Activated T-helper 1 cell treated with Interleukin-2 at 50 U/mL for 16 hours (primary cell): ENCODE results near the gene PLXNA2.

Experiments
- DNase-seq: peaks from one replicate; pipeline ENCODE4 v3.0.0-alpha.2; 2020; ENCODE audit warnings: low read depth

The PLXNA2 gene

GRCh38 chr1:208242941-208243526, 1.1 kb downstream of the PLXNA2 start:
- no peak for DNase-seq

- DNase-seq, result no peak
Measured at GRCh38 chr1:208242146-208242545, 2.0 kb downstream of the PLXNA2 start.

GRCh38 chr1:208241512-208241911, 2.7 kb downstream of the PLXNA2 start:
- DNase-seq, result no peak

- DNase-seq, result no peak
Measured at GRCh38 chr1:208240662-208241355, 3.4 kb downstream of the PLXNA2 start.

- no peak for DNase-seq
Measured at GRCh38 chr1:208239473-208240381, 4.5 kb downstream of the PLXNA2 start.

- DNase-seq, result no peak
Measured at GRCh38 chr1:208238710-208239472, 5.3 kb downstream of the PLXNA2 start.

- no peak for DNase-seq
Measured at GRCh38 chr1:208237241-208237640, 6.9 kb downstream of the PLXNA2 start.

GRCh38 chr1:208235982-208236761, 8.0 kb downstream of the PLXNA2 start:
- DNase-seq, result no peak

GRCh38 chr1:208235356-208235981, 8.7 kb downstream of the PLXNA2 start:
- no peak for DNase-seq

- no peak for DNase-seq
Measured at GRCh38 chr1:208234721-208235120, 9.5 kb downstream of the PLXNA2 start.

GRCh38 chr1:208233978-208234377, 10.2 kb downstream of the PLXNA2 start:
- DNase-seq, result no peak

GRCh38 chr1:208233546-208233945, 10.6 kb downstream of the PLXNA2 start:
- no peak for DNase-seq

- DNase-seq, result no peak
Measured at GRCh38 chr1:208232662-208233038, 11.5 kb downstream of the PLXNA2 start.

- DNase-seq, result no peak
Measured at GRCh38 chr1:208231881-208232661, 12.1 kb downstream of the PLXNA2 start.

GRCh38 chr1:208230668-208231529, 13.3 kb downstream of the PLXNA2 start:
- DNase-seq, result no peak

- DNase-seq, result no peak
Measured at GRCh38 chr1:208228550-208228949, 15.6 kb downstream of the PLXNA2 start.

- DNase-seq, result no peak
Measured at GRCh38 chr1:208228026-208228425, 16.2 kb downstream of the PLXNA2 start.

GRCh38 chr1:208227366-208227765, 16.8 kb downstream of the PLXNA2 start:
- no peak for DNase-seq
